Karpas-422 (cell line): ENCODE measurements around the gene PNMA5. TPM values are rescaled to one million over a fixed set of nuclear protein-coding genes. Genes with fewer than 3 reads are reported as not detected.
A peak's percentile ranks its signal among the peaks of the same experiment; 100 is the strongest.
"Not testable (repeated sequence)": the region's sequence is repeated elsewhere in the genome, so short reads cannot be mapped to it uniquely, and the experiment has no call there.

Experiments
- DNase-seq: peaks from one replicate; pipeline ENCODE4 v3.0.0-alpha.2; 2015
- H2AFZ ChIP-seq: fragments of 200-600 bp; sonication (generic); 2 replicates; pipeline ENCODE4 v1.6.1; 2014; ENCODE audit warnings: antibody characterized with exemption, low read length, mixed read lengths
- H3K27ac ChIP-seq: fragments of 200-600 bp; sonication (generic); 2 replicates; pipeline ENCODE4 v1.5.1; 2014; ENCODE audit warnings: mild to moderate bottlenecking, low read length, moderate library complexity
- H3K27me3 ChIP-seq: fragments of 200-600 bp; sonication (generic); 2 replicates; pipeline ENCODE4 v1.6.1; 2014; ENCODE audit warnings: low read length, mixed read lengths
- H3K36me3 ChIP-seq: fragments of 200-600 bp; sonication (generic); 2 replicates; pipeline ENCODE4 v1.6.1; 2014; ENCODE audit warnings: low read length, mixed read lengths; ENCODE audit not compliant: insufficient read depth
- H3K4me1 ChIP-seq: fragments of 200-600 bp; sonication (generic); 2 replicates; pipeline ENCODE4 v1.6.1; 2014; ENCODE audit warnings: mild to moderate bottlenecking, low read length, mixed read lengths
- H3K4me2 ChIP-seq: fragments of 200-600 bp; sonication (generic); 2 replicates; pipeline ENCODE4 v1.6.1; 2014; ENCODE audit warnings: low read length, low read depth, mild to moderate bottlenecking; ENCODE audit not compliant: poor library complexity, severe bottlenecking
- H3K4me3 ChIP-seq: fragments of 200-600 bp; sonication (generic); 2 replicates; pipeline ENCODE4 v1.5.1; 2014; ENCODE audit warnings: mild to moderate bottlenecking, antibody characterized with exemption, low read length, mixed read lengths
- H3K79me2 ChIP-seq: fragments of 200-600 bp; sonication (generic); 2 replicates; pipeline ENCODE4 v1.6.1; 2014; ENCODE audit warnings: mild to moderate bottlenecking, low read length, mixed read lengths
- H3K9ac ChIP-seq: fragments of 200-600 bp; sonication (generic); 2 replicates; pipeline ENCODE4 v1.6.0; 2014; ENCODE audit warnings: low read length
- H3K9me2 ChIP-seq: fragments of 200-600 bp; sonication (generic), shearing (Covaris generic); replicated peaks from 2 replicates; pipeline ENCODE4 v1.6.0; 2014; ENCODE audit warnings: mild to moderate bottlenecking, low read length, moderate library complexity; ENCODE audit not compliant: insufficient read depth
- H3K9me3 ChIP-seq: fragments of 300-700, 200-600 bp; sonication (generic); 2 replicates; pipeline ENCODE4 v1.6.1; 2014; ENCODE audit warnings: low read length, mixed read lengths
- H4K20me1 ChIP-seq: fragments of 200-600 bp; sonication (generic); 2 replicates; pipeline ENCODE4 v1.6.1; 2014; ENCODE audit warnings: mild to moderate bottlenecking, antibody characterized with exemption, low read length, low read depth; ENCODE audit not compliant: insufficient read depth
- total RNA-seq: library from RNA; depleted of rRNA; stranded (reverse); fragments of >200 nt; shearing (Covaris generic); gene quantifications from 2 replicates; pipeline ENCODE4 v1.2.3, GENCODE V29; 2014; ENCODE audit warnings: low replicate concordance

PNMA5 gene
- total RNA-seq, 1 experiment from 2014 or later = not detected

DNA sequence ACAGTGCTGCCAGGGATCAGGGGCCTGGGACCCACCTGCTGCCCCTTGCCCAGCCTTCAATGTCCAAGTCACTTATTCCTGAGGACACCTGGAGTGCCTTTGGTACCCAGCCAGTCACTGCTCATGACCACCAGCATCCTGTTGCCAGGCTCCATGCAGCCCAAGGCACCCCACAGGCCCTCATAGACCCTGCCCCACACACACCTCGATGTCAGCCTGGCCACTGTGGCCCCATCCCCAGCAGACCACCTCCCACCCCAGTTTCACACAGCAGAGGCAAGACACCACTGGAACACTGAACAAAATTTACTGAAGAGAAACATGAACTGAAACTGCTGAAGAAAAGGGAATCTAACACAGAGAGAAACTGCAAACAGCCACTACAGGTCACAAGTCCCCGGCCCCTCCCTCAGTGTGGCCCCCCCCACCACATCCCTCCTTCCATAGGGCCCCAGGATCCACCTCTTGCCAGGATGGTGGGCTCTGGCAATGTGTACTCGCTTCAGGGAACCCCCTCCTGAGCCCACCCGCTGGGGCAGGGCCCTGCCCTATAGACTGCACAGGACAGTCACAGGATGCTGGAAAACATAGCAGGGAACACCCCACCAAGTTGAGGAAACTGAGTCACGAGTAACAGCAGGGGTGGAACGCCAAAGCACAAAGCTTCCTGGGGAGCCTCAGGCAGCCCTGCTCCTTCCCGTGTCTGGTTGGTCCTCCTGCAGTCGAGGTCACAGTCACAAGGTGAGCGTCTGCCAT is 5.2 kb downstream of the PNMA5 start:
- Histone ChIP-seq H2AFZ (peak overlapping the region; percentile 71; the same call in 1 of the 2 replicates), H3K9me2 (no peaks in the 10 kb centered on the region), H3K27ac (no peak overlapping the region), H3K27me3 (no peaks in the 10 kb centered on the region), H3K9ac (peak overlapping the region; percentile 23), H3K79me2 (no peaks in the 10 kb centered on the region), H3K4me3 (no peak overlapping the region; the same call in 1 of the 2 replicates), H3K4me2 (peak overlapping the region; percentile 44), H3K9me3 (no peaks in the 10 kb centered on the region), H3K4me1 (peaks cover 10% of the 10 kb centered on the region), H3K36me3 (no peaks in the 10 kb centered on the region), H4K20me1 (no peaks in the 10 kb centered on the region)
- DNase-seq = no peak

DNA sequence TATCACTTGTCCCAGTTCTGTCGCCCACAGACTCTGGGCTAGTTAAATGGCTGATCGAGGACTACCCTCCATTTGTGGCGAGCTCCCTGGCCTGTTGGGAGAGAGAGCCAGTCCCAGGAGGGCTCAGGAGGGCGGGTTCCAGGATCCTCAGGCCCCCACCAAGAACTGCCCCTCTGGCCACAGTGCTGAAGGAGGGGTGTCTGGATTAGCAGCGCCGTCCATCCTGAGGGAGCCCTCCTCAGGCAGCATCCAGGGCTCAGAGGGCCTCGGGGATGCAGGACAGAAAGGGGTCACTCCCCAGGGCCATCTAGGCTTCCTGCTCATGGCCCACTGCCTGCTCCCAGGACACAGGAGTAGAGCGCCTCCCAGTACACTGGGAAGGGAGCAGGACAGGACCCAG is 6.1 kb downstream of the PNMA5 start:
- Histone ChIP-seq H3K9ac (no peak overlapping the region), H3K4me2 (no peak overlapping the region)
- no peak for DNase-seq

DNA sequence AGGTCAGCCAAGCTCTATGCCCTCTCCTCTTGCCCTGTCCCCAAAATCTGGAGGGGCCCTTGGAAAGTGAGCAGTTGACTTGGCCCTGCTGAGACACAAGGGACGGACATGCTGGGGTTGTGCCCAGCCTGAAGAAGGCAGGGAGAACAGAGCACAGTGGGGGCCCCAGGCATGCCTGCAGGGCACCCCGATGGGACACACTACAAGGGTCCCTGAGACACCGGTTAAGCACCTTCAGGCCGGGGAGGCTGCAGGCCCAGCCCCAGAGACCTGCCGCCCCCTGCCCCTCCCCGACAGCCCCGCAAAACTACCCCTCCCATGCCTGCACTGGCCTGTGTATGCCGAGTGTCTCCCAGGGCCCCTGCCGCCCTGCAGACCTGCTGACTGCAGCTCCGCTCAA is 6.8 kb downstream of the PNMA5 start:
- H3K4me1 ChIP-seq, H4K20me1 ChIP-seq, H3K9me2 ChIP-seq, H3K9ac ChIP-seq, H3K4me2 ChIP-seq, H3K9me3 ChIP-seq, DNase-seq, H3K79me2 ChIP-seq, H3K27ac ChIP-seq, H3K27me3 ChIP-seq, H3K36me3 ChIP-seq, H2AFZ ChIP-seq, H3K4me3 ChIP-seq: not testable (repeated sequence)

More for the DNA sequence above, 6.1 kb downstream of the PNMA5 start:
- Histone ChIP-seq H3K27me3 (no peaks in the 10 kb centered on the region), H3K9me3 (no peaks in the 10 kb centered on the region), H4K20me1 (no peaks in the 10 kb centered on the region), H3K27ac (no peak overlapping the region), H3K79me2 (no peaks in the 10 kb centered on the region), H3K9me2 (no peaks in the 10 kb centered on the region), H3K4me1 (peaks cover 10% of the 10 kb centered on the region), H2AFZ (no peak overlapping the region), H3K36me3 (no peaks in the 10 kb centered on the region), H3K4me3 (no peak overlapping the region)

GRCh38 chrX:152985383-152985782 is 8.5 kb downstream of the PNMA5 start:
- not testable (repeated sequence) for H2AFZ ChIP-seq

GRCh38 chrX:152968193-152968592 is 25.7 kb downstream of the PNMA5 start:
- no peaks in the 10 kb centered on the region for H3K4me1 ChIP-seq
- H3K4me2 ChIP-seq = no peak overlapping the region
- H2AFZ ChIP-seq = no peak overlapping the region
- H4K20me1 ChIP-seq = no peaks in the 10 kb centered on the region
- DNase-seq = no peak
- no peaks in the 10 kb centered on the region for H3K79me2 ChIP-seq
- H3K9me2 ChIP-seq = no peaks in the 10 kb centered on the region
- H3K27ac ChIP-seq = no peak overlapping the region
- H3K4me3 ChIP-seq = no peak overlapping the region
- no peaks in the 10 kb centered on the region for H3K27me3 ChIP-seq
- H3K36me3 ChIP-seq = no peaks in the 10 kb centered on the region
- no peak overlapping the region for H3K9ac ChIP-seq
- no peaks in the 10 kb centered on the region for H3K9me3 ChIP-seq

More at GRCh38 chrX:152985383-152985782, 8.5 kb downstream of the PNMA5 start:
- not testable (repeated sequence) for H3K27me3 ChIP-seq, H3K4me2 ChIP-seq, H3K27ac ChIP-seq, H3K4me1 ChIP-seq, H3K79me2 ChIP-seq, H3K9ac ChIP-seq, H3K4me3 ChIP-seq, DNase-seq, H3K36me3 ChIP-seq, H4K20me1 ChIP-seq, H3K9me2 ChIP-seq, H3K9me3 ChIP-seq

DNA sequence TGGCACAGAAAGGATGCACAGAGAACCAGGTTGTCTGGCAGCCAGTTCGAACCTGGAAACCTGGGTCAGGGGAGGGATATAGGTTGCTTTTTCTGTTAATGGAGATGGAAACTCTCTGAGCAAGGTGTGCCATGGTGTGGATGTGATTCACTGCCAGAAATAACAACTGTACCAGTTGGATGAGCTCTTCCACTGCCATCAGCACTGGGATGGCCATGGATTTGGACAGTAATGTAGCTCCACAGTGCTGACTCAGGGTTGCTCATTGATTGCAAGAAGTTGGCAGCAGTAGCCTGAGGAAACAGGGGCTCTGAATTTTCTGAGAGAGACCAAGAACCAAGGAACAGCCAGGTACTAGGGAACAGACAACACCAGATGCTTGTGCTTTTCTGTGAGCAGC is 33.8 kb downstream of the PNMA5 start:
- H3K9ac ChIP-seq = peak overlapping the region; percentile 20; the same call in 1 of the 2 replicates
- no peak overlapping the region for H3K4me2 ChIP-seq
- H3K9me2 ChIP-seq = no peaks in the 10 kb centered on the region
- H2AFZ ChIP-seq = no peak overlapping the region
- H3K4me1 ChIP-seq = peaks cover 9% of the 10 kb centered on the region
- no peaks in the 10 kb centered on the region for H3K79me2 ChIP-seq
- no peak for DNase-seq
- no peak overlapping the region for H3K4me3 ChIP-seq
- no peaks in the 10 kb centered on the region for H3K27me3 ChIP-seq
- H3K36me3 ChIP-seq = no peaks in the 10 kb centered on the region
- H3K9me3 ChIP-seq = no peaks in the 10 kb centered on the region
- H3K27ac ChIP-seq = no peak overlapping the region
- H4K20me1 ChIP-seq = no peaks in the 10 kb centered on the region

DNA sequence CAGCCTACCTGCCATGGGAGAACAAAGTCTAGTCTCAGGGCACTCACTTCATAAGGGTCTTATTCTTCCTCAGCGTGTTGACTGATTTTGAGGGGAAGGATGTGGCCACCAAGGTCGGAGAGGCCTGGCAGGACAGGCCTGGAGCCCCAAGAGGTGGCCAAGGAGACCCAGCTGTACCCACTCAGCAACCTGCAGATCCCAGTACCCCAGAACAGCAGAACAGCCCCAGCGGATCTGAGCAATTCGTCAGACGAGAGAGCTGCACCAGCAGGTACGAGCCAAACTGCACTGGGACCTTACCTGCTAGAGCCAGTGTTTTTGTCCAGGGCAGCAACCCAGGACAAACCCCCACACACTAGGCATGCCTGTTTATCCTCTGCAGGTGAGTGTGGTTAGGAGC is 34.3 kb downstream of the PNMA5 start:
- Histone ChIP-seq H3K36me3 (no peaks in the 10 kb centered on the region), H3K4me3 (no peak overlapping the region), H4K20me1 (no peaks in the 10 kb centered on the region), H3K4me1 (peaks cover 9% of the 10 kb centered on the region), H3K79me2 (no peaks in the 10 kb centered on the region), H3K9me3 (no peaks in the 10 kb centered on the region), H3K9me2 (no peaks in the 10 kb centered on the region), H3K4me2 (no peak overlapping the region), H2AFZ (peak overlapping the region; percentile 86; the same call in 1 of the 2 replicates), H3K27ac (no peak overlapping the region), H3K9ac (no peak overlapping the region), H3K27me3 (no peaks in the 10 kb centered on the region)
- no peak for DNase-seq

DNA sequence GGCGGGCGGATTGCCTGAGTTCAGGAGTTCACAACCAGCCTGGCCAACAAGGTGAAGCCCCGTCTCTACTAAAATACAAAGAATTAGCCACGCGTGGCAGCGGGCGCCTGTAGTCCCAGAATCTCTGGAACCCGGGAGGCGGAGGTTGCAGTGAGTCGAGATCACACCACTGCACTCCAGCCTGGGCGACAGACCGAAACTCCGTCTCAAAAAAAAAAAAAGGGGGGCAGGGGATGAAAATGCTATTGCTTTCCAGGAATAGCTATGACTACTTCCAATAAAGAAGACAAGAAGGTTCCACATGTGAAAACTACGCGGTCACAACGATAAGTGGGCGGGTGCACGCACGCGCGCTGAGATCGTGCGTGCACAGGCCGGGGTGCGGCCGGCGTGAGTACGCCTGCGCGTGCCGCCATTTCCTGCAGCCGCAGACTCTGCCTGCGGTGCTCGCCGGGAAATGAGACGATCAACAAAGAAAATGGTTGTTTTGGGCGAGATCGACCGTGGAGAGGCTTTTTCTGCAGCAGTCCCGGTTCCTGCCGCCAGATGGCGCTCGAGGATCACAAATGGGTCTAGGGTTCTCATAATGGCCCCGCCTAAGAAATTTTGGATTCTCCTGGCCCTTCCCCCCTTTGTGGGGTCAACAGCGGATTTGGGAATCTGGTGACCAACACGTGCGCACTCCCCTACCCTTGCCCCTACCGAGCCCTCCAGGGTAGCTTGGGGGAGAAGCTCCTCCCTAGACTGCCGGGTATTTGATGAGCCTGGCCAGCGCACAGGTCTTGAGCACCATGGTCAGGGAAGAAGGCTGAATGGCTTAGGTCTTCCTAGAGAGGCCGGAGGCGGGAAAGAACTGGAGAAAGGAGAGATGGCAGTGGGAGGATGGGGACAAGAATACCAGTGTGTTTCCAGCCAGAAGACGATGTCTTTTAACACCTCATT is 35.1 kb downstream of the PNMA5 start:
- Histone ChIP-seq H2AFZ (peak overlapping the region; percentile 86), H3K4me1 (peaks cover 9% of the 10 kb centered on the region), H3K79me2 (no peaks in the 10 kb centered on the region), H3K4me3 (peak overlapping the region; percentile 29; the same call in 1 of the 2 replicates), H3K9me2 (no peaks in the 10 kb centered on the region), H3K27ac (no peak overlapping the region), H3K27me3 (no peaks in the 10 kb centered on the region), H4K20me1 (no peaks in the 10 kb centered on the region), H3K9ac (peak overlapping the region; percentile 26; the same call in 1 of the 2 replicates), H3K36me3 (no peaks in the 10 kb centered on the region), H3K9me3 (no peaks in the 10 kb centered on the region), H3K4me2 (peak overlapping the region; percentile 56)
- DNase-seq = peak; percentile 96
